ENCODE data around the gene ELMO1.
A peak's percentile ranks its signal among the peaks of the same experiment; 100 is the strongest.

Gene ELMO1

GRCh38 chr7:37408291-37409228 is 40.1 kb downstream of the ELMO1 start:
- TF ChIP-seq CTCF (IDR thresholded peaks at IDR 0.05; ENCODE audit: low read depth, low read length) (no peak), MAX (IDR thresholded peaks at IDR 0.05; ENCODE audit: low read depth, low read length) (no peak), POLR2A (IDR thresholded peaks at IDR 0.05; ENCODE audit: extremely low read depth, insufficient read length) (no peak), MYC (IDR thresholded peaks at IDR 0.05; ENCODE audit: low read depth, low read length) (no peak)
- no peak overlapping the region for H3K4me3 ChIP-seq (ENCODE audit: low read depth, low read length)
- peak; percentile 37 for DNase-seq (ENCODE audit: low read depth)

GRCh38 chr7:37405603-37406122 is 43.0 kb downstream of the ELMO1 start:
- TF ChIP-seq MAX (IDR thresholded peaks at IDR 0.05; ENCODE audit: low read depth, low read length): no peak
- TF ChIP-seq CTCF (IDR thresholded peaks at IDR 0.05; ENCODE audit: low read depth, low read length): no peak
- TF ChIP-seq MYC (IDR thresholded peaks at IDR 0.05; ENCODE audit: low read depth, low read length): no peak
- no peak for TF ChIP-seq POLR2A (IDR thresholded peaks at IDR 0.05; ENCODE audit: extremely low read depth, insufficient read length)
- no peak overlapping the region for H3K4me3 ChIP-seq (ENCODE audit: low read depth, low read length)
- no peak for DNase-seq (ENCODE audit: low read depth)

GRCh38 chr7:37405128-37405527 is 43.5 kb downstream of the ELMO1 start:
- DNase-seq (ENCODE audit: low read depth): no peak
- TF ChIP-seq CTCF (IDR thresholded peaks at IDR 0.05; ENCODE audit: low read depth, low read length) (no peak), MAX (IDR thresholded peaks at IDR 0.05; ENCODE audit: low read depth, low read length) (no peak)
- no peak overlapping the region for H3K4me3 ChIP-seq (ENCODE audit: low read depth, low read length)

- no peak overlapping the region for H3K4me3 ChIP-seq (ENCODE audit: low read depth, low read length)
- no peak for DNase-seq (ENCODE audit: low read depth)
- no peak for TF ChIP-seq MYC (IDR thresholded peaks at IDR 0.05; ENCODE audit: low read depth, low read length)
- TF ChIP-seq CTCF (IDR thresholded peaks at IDR 0.05; ENCODE audit: low read depth, low read length): no peak
- TF ChIP-seq MAX (IDR thresholded peaks at IDR 0.05; ENCODE audit: low read depth, low read length): no peak
Observed at GRCh38 chr7:37399876-37400421, 48.7 kb downstream of the ELMO1 start.

- TF ChIP-seq CTCF (IDR thresholded peaks at IDR 0.05; ENCODE audit: low read depth, low read length): no peak
- TF ChIP-seq POLR2A (IDR thresholded peaks at IDR 0.05; ENCODE audit: extremely low read depth, insufficient read length): no peak
- TF ChIP-seq MYC (IDR thresholded peaks at IDR 0.05; ENCODE audit: low read depth, low read length): no peak
- no peak for TF ChIP-seq MAX (IDR thresholded peaks at IDR 0.05; ENCODE audit: low read depth, low read length)
- H3K4me3 ChIP-seq (ENCODE audit: low read depth, low read length): no peak overlapping the region
- DNase-seq (ENCODE audit: low read depth): no peak
Observed at GRCh38 chr7:37398403-37398802, 50.3 kb downstream of the ELMO1 start.

Measured in NB4 (cell line).